Astrocyte of the spinal cord (primary cell): Measurements from ENCODE around the gene MUC2.

ENCODE experiments used
- DNase-seq: peaks from one replicate; pipeline ENCODE4 v3.0.0; 2011; ENCODE audit warnings: low read depth, low spot score
- H3K4me3 ChIP-seq: 2 replicates; pipeline ENCODE4 v1.5.1; 2011; ENCODE audit warnings: low read depth, mild to moderate bottlenecking, low read length, moderate library complexity
- CTCF ChIP-seq: IDR thresholded peaks from 2 replicates; pipeline ENCODE4 v1.5.1; 2012; ENCODE audit warnings: low read depth, mild to moderate bottlenecking, low read length, inconsistent platforms
- in situ Hi-C: cut with HindIII; loops from 2 replicates; pipeline ENCODE4 v1.10.0; 2017; ENCODE audit warnings: low sequenced_read_pairs

Gene MUC2

GRCh38 chr11:1051356-1052132, 23.1 kb upstream of the MUC2 start:
- no peak for TF ChIP-seq CTCF
- no peak for DNase-seq
- in situ Hi-C loops, result no loop called here
- H3K4me3 ChIP-seq, result no peak overlapping the region

- in situ Hi-C loops, result no loop called here
- TF ChIP-seq CTCF, result no peak
- no peak for DNase-seq
- H3K4me3 ChIP-seq, result no peak overlapping the region
Measured at GRCh38 chr11:1052133-1053011, 22.3 kb upstream of the MUC2 start.

- H3K4me3 ChIP-seq, result no peak overlapping the region
- no peak for DNase-seq
- no peak for TF ChIP-seq CTCF
- in situ Hi-C loops, result no loop called here
Measured at GRCh38 chr11:1053121-1053901, 21.4 kb upstream of the MUC2 start.

- no peak for TF ChIP-seq CTCF
- no peak overlapping the region for H3K4me3 ChIP-seq
- no peak for DNase-seq
- in situ Hi-C loops, result no loop called here
Measured at GRCh38 chr11:1054143-1055108, 20.2 kb upstream of the MUC2 start.

GRCh38 chr11:1055109-1055703, 19.5 kb upstream of the MUC2 start:
- H3K4me3 ChIP-seq, result no peak overlapping the region
- no peak for TF ChIP-seq CTCF
- no peak for DNase-seq
- in situ Hi-C loops, result no loop called here
